B cell (primary cell): ENCODE results near the gene NCS1. TPM values are rescaled to one million over a fixed set of nuclear protein-coding genes. Genes with fewer than 3 reads are reported as not detected.

Experiments
- ATAC-seq: fragments of 200-7000 bp; cut with Tn5 transposase; one replicate; pipeline ENCODE4 v1.10.0; 2021; ENCODE audit warnings: low read depth, mild to moderate bottlenecking, moderate number of reproducible peaks, moderate library complexity
- CTCF ChIA-PET: fragments of 350-600 bp; sonication (Branson Sonifier 250); formaldehyde crosslinking; loops from one replicate; lab custom pipeline; 2021; ENCODE audit warnings: antibody characterized with exemption, inconsistent platforms; lab: Charles Lee
- POLR2A ChIA-PET: fragments of 350-600 bp; sonication (Branson Sonifier 250); formaldehyde crosslinking; loops from one replicate; lab custom pipeline; 2021; ENCODE audit warnings: antibody characterized with exemption; lab: Charles Lee
- DNase-seq: peaks from one replicate; pipeline ENCODE4 v3.0.0; 2013
- H2AFZ ChIP-seq: 2 replicates; pipeline ENCODE4 v1.6.1; 2012; ENCODE audit warnings: mild to moderate bottlenecking, low read depth, low read length; ENCODE audit not compliant: insufficient read depth, poor library complexity, severe bottlenecking
- H3K27ac ChIP-seq, 2 donors: 1 replicate in 1 of 2; 2 replicates in 1 of 2; pipeline ENCODE4 v1.5.1; 2012 to 2013; ENCODE audit warnings: low read length in 2 of 2, mild to moderate bottlenecking in 2 of 2, moderate library complexity in 1 of 2
- H3K27me3 ChIP-seq, 4 experiments: fragments of 200-600 bp in 1 of 4; sonication (generic) in 1 of 4; replicated peaks in 1 of 4; 1 replicate in 2 of 4; 2 replicates in 2 of 4; pipeline versions ENCODE4 v1.6.1 to v1.7.0; 2013 to 2016; ENCODE audit warnings: low read length in 3 of 4, mild to moderate bottlenecking in 2 of 4, mixed read lengths in 1 of 4, moderate library complexity in 1 of 4; ENCODE audit not compliant: insufficient read depth in 4 of 4, control insufficient read depth in 3 of 4; ENCODE audit errors: control extremely low read depth in 1 of 4
- H3K36me3 ChIP-seq, 2 experiments: replicated peaks in 1 of 2; 1 replicate in 1 of 2; 2 replicates in 1 of 2; pipeline versions ENCODE4 v1.6.1 to v1.7.1; 2013; ENCODE audit warnings: low read length in 1 of 2; ENCODE audit not compliant: insufficient read depth in 2 of 2, control insufficient read depth in 1 of 2; ENCODE audit errors: control extremely low read depth in 1 of 2, extremely low read depth in 1 of 2
- H3K4me1 ChIP-seq, 2 donors: fragments of 200-600 bp in 1 of 2; sonication (generic) in 1 of 2; 1 replicate in 1 of 2; 2 replicates in 1 of 2; pipeline versions ENCODE4 v1.5.1 to v1.6.1; 2013 to 2017; ENCODE audit warnings: low read length in 2 of 2; ENCODE audit not compliant: control insufficient read depth in 2 of 2, insufficient read depth in 2 of 2
- H3K4me2 ChIP-seq: replicated peaks from 2 replicates; pipeline ENCODE3; 2012; ENCODE audit warnings: mild to moderate bottlenecking, low read depth, low read length; ENCODE audit not compliant: poor library complexity, severe bottlenecking
- H3K4me3 ChIP-seq, 5 experiments: fragments of 200-600 bp in 1 of 5; sonication (generic) in 1 of 5; 1 replicate in 3 of 5; 2 replicates in 2 of 5; pipeline versions ENCODE4 v1.5.1 to v1.7.0; 2011 to 2016; ENCODE audit warnings: low read length in 4 of 5, mild to moderate bottlenecking in 4 of 5, low read depth in 2 of 5, control low read depth in 1 of 5, moderate library complexity in 1 of 5; ENCODE audit not compliant: insufficient read depth in 1 of 5; ENCODE audit errors: control extremely low read depth in 1 of 5, extremely low read depth in 1 of 5
- H3K79me2 ChIP-seq: fragments of 200-600 bp; sonication (generic); one replicate; pipeline ENCODE4 v1.6.0; 2016; ENCODE audit warnings: low read length; ENCODE audit not compliant: control insufficient read depth, insufficient read depth
- H3K9ac ChIP-seq: fragments of 200-600 bp; sonication (generic); 2 replicates; pipeline ENCODE4 v1.6.1; 2017; ENCODE audit warnings: mild to moderate bottlenecking, low read length, moderate library complexity
- H3K9me3 ChIP-seq, 3 donors: one replicate each; pipeline versions ENCODE4 v1.6.1 to v1.7.1; 2013; ENCODE audit warnings: low read length in 2 of 3; ENCODE audit not compliant: control insufficient read depth in 2 of 3, insufficient read depth in 1 of 3; ENCODE audit errors: control extremely low read depth in 1 of 3
- H4K20me1 ChIP-seq: 2 replicates; pipeline ENCODE4 v1.6.0; 2012; ENCODE audit warnings: mild to moderate bottlenecking, low read length; ENCODE audit not compliant: insufficient read depth, control insufficient read depth, poor library complexity, severe bottlenecking
- H3K27ac Mint-ChIP-seq: one replicate; pipeline ENCODE4 v1.8.0; 2021; ENCODE audit warnings: mixed read lengths
- H3K27me3 Mint-ChIP-seq: one replicate; pipeline ENCODE4 v1.8.0; 2021; ENCODE audit warnings: mixed read lengths
- H3K4me1 Mint-ChIP-seq: one replicate; pipeline ENCODE4 v1.8.0; 2021; ENCODE audit warnings: mixed read lengths
- H3K4me3 Mint-ChIP-seq: one replicate; pipeline ENCODE4 v1.8.0; 2021; ENCODE audit warnings: mixed read lengths
- H3K9me3 Mint-ChIP-seq: one replicate; pipeline ENCODE4 v1.8.0; 2022; ENCODE audit warnings: mixed read lengths; ENCODE audit not compliant: insufficient read depth
- EZH2 ChIP-seq: IDR thresholded peaks from 2 replicates; pipeline ENCODE4 v1.6.1; 2012; ENCODE audit warnings: borderline replicate concordance, low read depth, mild to moderate bottlenecking, moderate library complexity, low read length; ENCODE audit not compliant: insufficient read depth, poor library complexity, severe bottlenecking
- WGBS: methylation state at CpG from one replicate; pipeline ENCODE4 v1.1.5; 2013; ENCODE audit warnings: missing lambda C conversion rate; ENCODE audit not compliant: insufficient coverage; 5-methylcytosine and 5-hydroxymethylcytosine counted together
- intact Hi-C: fragments of 100-400 bp; cut with micrococcal nuclease; formaldehyde crosslinking; loops from one replicate; pipeline ENCODE4 v1.10.0; 2022
- polyA plus RNA-seq: library from polyadenylated mRNA; depleted of rRNA; stranded (reverse); fragments of >200 nt; gene quantifications from 2 replicates; pipeline ENCODE4 v1.2.3, GENCODE V29; 2012
- total RNA-seq, 2 donors: library from RNA; stranded (reverse); fragments of 120-200 nt in 1 of 2; gene quantifications; 1 replicate in 1 of 2; 2 replicates in 1 of 2; pipeline versions ENCODE4 v1.2.3 to v1.2.4, GENCODE V29; 2013 to 2022
- TF ChIP-seq, protein P1 (sequence below): fragments of 200-600 bp; IDR thresholded peaks from one replicate; pipeline ENCODE4 v1.8.0; 2022; ENCODE audit warnings: antibody characterized with exemption, mild to moderate bottlenecking

NCS1 gene
- total and polyA plus RNA-seq, 2 donors (not counting 1 experiment from before 2014, with no cell fraction given) = 0.39 TPM; not detected in 1

DNA sequence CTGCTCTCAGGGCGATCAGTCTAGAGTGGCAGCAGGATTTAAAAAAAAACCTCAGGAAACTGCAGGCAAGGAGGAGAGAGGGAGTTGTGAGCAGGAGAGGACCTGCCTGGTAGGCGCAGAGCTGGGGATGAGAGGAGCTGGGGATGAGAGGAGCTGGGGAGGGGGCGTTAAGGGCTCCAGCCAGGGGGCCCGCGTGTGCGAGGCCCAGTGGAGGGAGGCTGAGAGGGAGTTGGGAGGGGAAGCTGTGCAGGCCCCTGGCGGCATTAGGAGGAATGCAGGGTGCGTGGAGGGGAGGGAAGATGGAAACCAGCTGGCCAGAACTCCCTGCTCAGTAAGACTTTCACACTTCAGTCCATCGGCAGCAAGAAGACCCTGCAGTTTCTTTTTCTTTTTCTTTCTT, 48.1 kb downstream of the NCS1 start:
- ChIA-PET POLR2A (no interaction called here), CTCF (interaction anchor here (0.9 to 1.1 kb wide), 2 partner anchors 16 to 128 kb away, joined by 3 read pairs; no protein-coding TSS in a partner anchor)
- H3K9ac ChIP-seq = no peak overlapping the region
- DNase-seq (no peak), ATAC-seq (no peak)
- H4K20me1 ChIP-seq = no peaks in the 10 kb centered on the region
- H3K4me3 ChIP-seq = no peak overlapping the region
- no peaks in the 10 kb centered on the region for H3K79me2 ChIP-seq
- intact Hi-C loops = no loop called here
- no peak overlapping the region for H2AFZ ChIP-seq
- H3K4me3 Mint-ChIP-seq = no peak overlapping the region
- H3K4me1 ChIP-seq = no peaks in the 10 kb centered on the region
- no peaks in the 10 kb centered on the region for H3K27me3 ChIP-seq
- no peak overlapping the region for H3K27ac Mint-ChIP-seq
- H3K9me3 ChIP-seq = no peaks in the 10 kb centered on the region
- H3K27me3 Mint-ChIP-seq = no peaks in the 10 kb centered on the region
- H3K4me2 ChIP-seq = no peak overlapping the region
- TF ChIP-seq EZH2 = no peak
- TF ChIP-seq, protein P1, sequence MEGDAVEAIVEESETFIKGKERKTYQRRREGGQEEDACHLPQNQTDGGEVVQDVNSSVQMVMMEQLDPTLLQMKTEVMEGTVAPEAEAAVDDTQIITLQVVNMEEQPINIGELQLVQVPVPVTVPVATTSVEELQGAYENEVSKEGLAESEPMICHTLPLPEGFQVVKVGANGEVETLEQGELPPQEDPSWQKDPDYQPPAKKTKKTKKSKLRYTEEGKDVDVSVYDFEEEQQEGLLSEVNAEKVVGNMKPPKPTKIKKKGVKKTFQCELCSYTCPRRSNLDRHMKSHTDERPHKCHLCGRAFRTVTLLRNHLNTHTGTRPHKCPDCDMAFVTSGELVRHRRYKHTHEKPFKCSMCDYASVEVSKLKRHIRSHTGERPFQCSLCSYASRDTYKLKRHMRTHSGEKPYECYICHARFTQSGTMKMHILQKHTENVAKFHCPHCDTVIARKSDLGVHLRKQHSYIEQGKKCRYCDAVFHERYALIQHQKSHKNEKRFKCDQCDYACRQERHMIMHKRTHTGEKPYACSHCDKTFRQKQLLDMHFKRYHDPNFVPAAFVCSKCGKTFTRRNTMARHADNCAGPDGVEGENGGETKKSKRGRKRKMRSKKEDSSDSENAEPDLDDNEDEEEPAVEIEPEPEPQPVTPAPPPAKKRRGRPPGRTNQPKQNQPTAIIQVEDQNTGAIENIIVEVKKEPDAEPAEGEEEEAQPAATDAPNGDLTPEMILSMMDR = no peak
- H3K27ac ChIP-seq = no peak overlapping the region
- 78% methylated on average over 7 of the region's 9 CpGs for WGBS
- H3K4me1 Mint-ChIP-seq = no peaks in the 10 kb centered on the region
- H3K9me3 Mint-ChIP-seq = no peaks in the 10 kb centered on the region
- no peaks in the 10 kb centered on the region for H3K36me3 ChIP-seq

DNA sequence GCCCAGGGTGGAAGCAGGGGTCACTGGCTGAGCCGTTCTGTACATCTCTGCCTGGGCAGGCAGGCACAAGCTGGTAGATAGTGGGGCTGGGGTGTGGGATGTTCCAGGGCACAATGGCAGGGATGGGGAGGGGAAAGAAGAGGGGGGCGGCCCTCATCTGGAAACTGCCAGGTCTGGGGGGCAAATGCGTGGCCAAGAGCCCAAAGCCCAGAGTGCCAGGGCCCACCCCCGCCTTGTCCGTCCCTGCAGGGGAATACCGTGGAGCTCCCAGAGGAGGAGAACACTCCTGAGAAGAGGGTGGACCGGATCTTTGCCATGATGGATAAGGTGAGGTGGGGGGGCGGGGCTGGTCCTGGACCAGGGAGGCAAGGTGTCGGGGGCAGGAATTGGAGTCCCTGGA, 50.6 kb downstream of the NCS1 start:
- ChIA-PET POLR2A (interaction anchor here (0.5 kb wide), 1 partner anchor 12 kb away, joined by 3 read pairs; no protein-coding TSS in a partner anchor), CTCF (interaction anchor here (2.1 kb wide), 1 partner anchor 14 kb away, joined by 11 read pairs; no protein-coding TSS in a partner anchor)
- Histone ChIP-seq H3K9ac (no peak overlapping the region), H3K36me3 (no peaks in the 10 kb centered on the region), H2AFZ (no peak overlapping the region), H3K27me3 (no peaks in the 10 kb centered on the region), H4K20me1 (no peaks in the 10 kb centered on the region), H3K4me2 (no peak overlapping the region), H3K4me3 (no peak overlapping the region), H3K9me3 (peaks cover 0 to 12% (median 6%) of the 10 kb centered on the region in 3 donors), H3K4me1 (no peaks in the 10 kb centered on the region), H3K27ac (no peak overlapping the region), H3K79me2 (no peaks in the 10 kb centered on the region)
- TF ChIP-seq, protein P1 = no peak
- TF ChIP-seq EZH2 = no peak
- Mint-ChIP-seq H3K4me3 (no peak overlapping the region), H3K27me3 (no peaks in the 10 kb centered on the region), H3K4me1 (no peaks in the 10 kb centered on the region), H3K9me3 (peaks cover 5% of the 10 kb centered on the region), H3K27ac (no peak overlapping the region)
- no peak for DNase-seq
- no peak for ATAC-seq
- 95% methylated on average over 8 of the region's 9 CpGs for WGBS
- intact Hi-C loops = no loop called here
